Measurements from ENCODE around the gene ADAM19. TPM values are rescaled to one million over a fixed set of nuclear protein-coding genes. Genes with fewer than 3 reads are reported as not detected.

Gene ADAM19
- total RNA-seq, 1 donor from 2014 or later = 11.5 TPM

GRCh38 chr5:157479166-157479565 lies 96.4 kb downstream of the ADAM19 start:
- no peak for DNase-seq (ENCODE audit: low spot score)
- H3K79me2 ChIP-seq (ENCODE audit: low read depth) = no peaks in the 10 kb centered on the region
- no peak overlapping the region for H3K4me3 ChIP-seq
- no peak overlapping the region for H2AFZ ChIP-seq (replicated peaks)
- peaks cover 23% of the 10 kb centered on the region for H3K36me3 Mint-ChIP-seq
- no peaks in the 10 kb centered on the region for H3F3A ChIP-seq (ENCODE audit: low read depth)
- no peaks in the 10 kb centered on the region for H3K36me3 ChIP-seq
- H3K9ac ChIP-seq = no peak overlapping the region
- peaks cover 6% of the 10 kb centered on the region for H3K4me1 ChIP-seq
- H3K4me2 ChIP-seq = no peak overlapping the region
- no peaks in the 10 kb centered on the region for H3K9me3 Mint-ChIP-seq
- H3K27ac Mint-ChIP-seq = no peak overlapping the region
- no peaks in the 10 kb centered on the region for H4K20me1 ChIP-seq (ENCODE audit: low read depth)
- no peaks in the 10 kb centered on the region for H3K27me3 ChIP-seq
- H3K27ac ChIP-seq = no peak overlapping the region
- peaks cover 16% of the 10 kb centered on the region for H3K4me1 Mint-ChIP-seq
- H3K4me3 Mint-ChIP-seq = no peak overlapping the region
- no peaks in the 10 kb centered on the region for H3K9me3 ChIP-seq (ENCODE audit: low read depth)
- TF ChIP-seq EZH2 (IDR thresholded peaks at IDR 0.05) = no peak
- TF ChIP-seq CTCF (IDR thresholded peaks at IDR 0.05) = no peak
- TF ChIP-seq EZH2phosphoT487 (IDR thresholded peaks at IDR 0.05) = no peak
- H3K27me3 Mint-ChIP-seq (ENCODE audit: insufficient read depth, low read depth) = peaks cover 2% of the 10 kb centered on the region

- Histone ChIP-seq H3K4me2 (no peak overlapping the region), H3K27ac (no peak overlapping the region), H3K79me2 (ENCODE audit: low read depth) (no peaks in the 10 kb centered on the region), H3K4me1 (peaks cover 6% of the 10 kb centered on the region), H3F3A (ENCODE audit: low read depth) (no peaks in the 10 kb centered on the region), H2AFZ (replicated peaks) (no peak overlapping the region), H4K20me1 (ENCODE audit: low read depth) (no peaks in the 10 kb centered on the region), H3K9me3 (ENCODE audit: low read depth) (no peaks in the 10 kb centered on the region), H3K4me3 (no peak overlapping the region), H3K36me3 (no peaks in the 10 kb centered on the region), H3K9ac (no peak overlapping the region), H3K27me3 (no peaks in the 10 kb centered on the region)
- no peaks in the 10 kb centered on the region for H3K9me3 Mint-ChIP-seq
- H3K36me3 Mint-ChIP-seq = peaks cover 20% of the 10 kb centered on the region
- H3K4me3 Mint-ChIP-seq = no peak overlapping the region
- H3K27me3 Mint-ChIP-seq (ENCODE audit: insufficient read depth, low read depth) = peaks cover 2% of the 10 kb centered on the region
- no peak overlapping the region for H3K27ac Mint-ChIP-seq
- TF ChIP-seq CTCF (IDR thresholded peaks at IDR 0.05) (no peak), EZH2phosphoT487 (IDR thresholded peaks at IDR 0.05) (no peak), EZH2 (IDR thresholded peaks at IDR 0.05) (no peak)
- no peak for DNase-seq (ENCODE audit: low spot score)
- peaks cover 16% of the 10 kb centered on the region for H3K4me1 Mint-ChIP-seq
These were observed 96.8 kb downstream of the ADAM19 start for GRCh38 chr5:157478726-157479125.

- H3K36me3 ChIP-seq = no peaks in the 10 kb centered on the region
- no peaks in the 10 kb centered on the region for H3F3A ChIP-seq (ENCODE audit: low read depth)
- peaks cover 18% of the 10 kb centered on the region for H3K4me1 Mint-ChIP-seq
- no peak overlapping the region for H3K4me3 ChIP-seq
- H3K27ac Mint-ChIP-seq = no peak overlapping the region
- H4K20me1 ChIP-seq (ENCODE audit: low read depth) = no peaks in the 10 kb centered on the region
- H2AFZ ChIP-seq (replicated peaks) = no peak overlapping the region
- no peak for DNase-seq (ENCODE audit: low spot score)
- H3K9me3 Mint-ChIP-seq = no peaks in the 10 kb centered on the region
- peaks cover 2% of the 10 kb centered on the region for H3K27me3 Mint-ChIP-seq (ENCODE audit: insufficient read depth, low read depth)
- H3K4me3 Mint-ChIP-seq = no peak overlapping the region
- H3K27ac ChIP-seq = no peak overlapping the region
- H3K4me2 ChIP-seq = no peak overlapping the region
- H3K4me1 ChIP-seq = peaks cover 6% of the 10 kb centered on the region
- H3K36me3 Mint-ChIP-seq = peaks cover 19% of the 10 kb centered on the region
- no peak overlapping the region for H3K9ac ChIP-seq
- H3K79me2 ChIP-seq (ENCODE audit: low read depth) = no peaks in the 10 kb centered on the region
- H3K9me3 ChIP-seq (ENCODE audit: low read depth) = no peaks in the 10 kb centered on the region
- H3K27me3 ChIP-seq = no peaks in the 10 kb centered on the region
- TF ChIP-seq CTCF (IDR thresholded peaks at IDR 0.05) (no peak), EZH2 (IDR thresholded peaks at IDR 0.05) (no peak), EZH2phosphoT487 (IDR thresholded peaks at IDR 0.05) (no peak)
These were observed 97.6 kb downstream of the ADAM19 start for GRCh38 chr5:157477814-157478494.
